Osteoblast (primary cell): Measurements from ENCODE around the gene ASCL1. TPM values are rescaled to one million over a fixed set of nuclear protein-coding genes. Genes with fewer than 3 reads are reported as not detected.
A peak's percentile ranks its signal among the peaks of the same experiment; 100 is the strongest.

Source experiments
- DNase-seq: peaks from one replicate; pipeline ENCODE4 v3.0.0; 2011; ENCODE audit warnings: low spot score, mixed read lengths; ENCODE audit not compliant: insufficient read length; ENCODE audit errors: missing footprints
- H2AFZ ChIP-seq: 2 replicates; pipeline ENCODE4 v1.6.0; 2011; ENCODE audit warnings: mild to moderate bottlenecking, low read length
- H3K27ac ChIP-seq: 2 replicates; pipeline ENCODE4 v1.5.1; 2011; ENCODE audit warnings: mild to moderate bottlenecking, low read depth, low read length, moderate library complexity
- H3K27me3 ChIP-seq: 2 replicates; pipeline ENCODE4 v1.6.0; 2012; ENCODE audit warnings: mild to moderate bottlenecking, control low read depth, inconsistent platforms, low read length, moderate library complexity; ENCODE audit not compliant: insufficient read depth
- H3K36me3 ChIP-seq: 2 replicates; pipeline ENCODE4 v1.5.1; 2011; ENCODE audit warnings: mild to moderate bottlenecking, low read length, control low read depth, moderate library complexity; ENCODE audit not compliant: insufficient read depth
- H3K4me1 ChIP-seq: 2 replicates; pipeline ENCODE4 v1.5.1; 2011; ENCODE audit warnings: mild to moderate bottlenecking, low read length, control low read depth, moderate library complexity; ENCODE audit not compliant: insufficient read depth
- H3K4me2 ChIP-seq: 2 replicates; pipeline ENCODE4 v1.6.0; 2011; ENCODE audit warnings: mild to moderate bottlenecking, low read length; ENCODE audit not compliant: insufficient read depth
- H3K4me3 ChIP-seq: fragments of 200-600 bp; sonication (generic); 3 replicates; pipeline ENCODE4 v1.5.1; 2012; ENCODE audit warnings: mild to moderate bottlenecking, low read length, inconsistent platforms; ENCODE audit not compliant: insufficient read depth
- H3K79me2 ChIP-seq: 2 replicates; pipeline ENCODE4 v1.6.0; 2012; ENCODE audit warnings: mild to moderate bottlenecking, low read length, control low read depth, inconsistent platforms; ENCODE audit not compliant: insufficient read depth
- H3K9me3 ChIP-seq: 2 replicates; pipeline ENCODE4 v1.5.1; 2011; ENCODE audit warnings: low read depth, low read length, control low read depth
- H4K20me1 ChIP-seq: 2 replicates; pipeline ENCODE4 v1.6.0; 2012; ENCODE audit warnings: mild to moderate bottlenecking, low read length, control low read depth; ENCODE audit not compliant: insufficient read depth
- CTCF ChIP-seq: IDR thresholded peaks from 2 replicates; pipeline ENCODE4 v1.5.1; 2011; ENCODE audit warnings: mild to moderate bottlenecking, low read depth, low read length, moderate library complexity; ENCODE audit errors: extremely low read depth
- total RNA-seq: library from RNA; depleted of rRNA; stranded (reverse); fragments of >200 nt; gene quantifications from 2 replicates; pipeline ENCODE4 v1.2.3, GENCODE V29; 2012

The ASCL1 gene
- total RNA-seq, 1 donor, result not detected

- Histone ChIP-seq H3K4me3 (no peak overlapping the region), H3K27ac (no peak overlapping the region), H3K4me2 (no peak overlapping the region), H3K36me3 (no peaks in the 10 kb centered on the region), H3K4me1 (no peaks in the 10 kb centered on the region), H2AFZ (no peak overlapping the region), H3K79me2 (no peaks in the 10 kb centered on the region), H3K9me3 (no peaks in the 10 kb centered on the region), H3K27me3 (peaks cover 25% of the 10 kb centered on the region), H4K20me1 (no peaks in the 10 kb centered on the region)
- TF ChIP-seq CTCF, result no peak
- DNase-seq, result no peak
Observed at GRCh38 chr12:102951841-102952240, 5.6 kb upstream of the ASCL1 start.

GRCh38 chr12:102953221-102953620 lies 4.3 kb upstream of the ASCL1 start:
- H3K27me3 ChIP-seq, result peaks cover 27% of the 10 kb centered on the region
- no peak for TF ChIP-seq CTCF
- no peak overlapping the region for H3K4me3 ChIP-seq
- no peaks in the 10 kb centered on the region for H3K9me3 ChIP-seq
- no peak overlapping the region for H3K4me2 ChIP-seq
- H3K36me3 ChIP-seq, result no peaks in the 10 kb centered on the region
- DNase-seq, result no peak
- H2AFZ ChIP-seq, result no peak overlapping the region
- H4K20me1 ChIP-seq, result no peaks in the 10 kb centered on the region
- H3K4me1 ChIP-seq, result no peaks in the 10 kb centered on the region
- no peaks in the 10 kb centered on the region for H3K79me2 ChIP-seq
- H3K27ac ChIP-seq, result no peak overlapping the region

- H3K27ac ChIP-seq, result no peak overlapping the region
- H2AFZ ChIP-seq, result no peak overlapping the region
- DNase-seq, result no peak
- peaks cover 35% of the 10 kb centered on the region for H3K27me3 ChIP-seq
- H3K4me2 ChIP-seq, result no peak overlapping the region
- no peaks in the 10 kb centered on the region for H3K36me3 ChIP-seq
- no peaks in the 10 kb centered on the region for H3K4me1 ChIP-seq
- no peak for TF ChIP-seq CTCF
- no peaks in the 10 kb centered on the region for H4K20me1 ChIP-seq
- no peak overlapping the region for H3K4me3 ChIP-seq
- no peaks in the 10 kb centered on the region for H3K9me3 ChIP-seq
- H3K79me2 ChIP-seq, result no peaks in the 10 kb centered on the region
Observed at GRCh38 chr12:102954134-102954533, 3.3 kb upstream of the ASCL1 start.

- Histone ChIP-seq H4K20me1 (no peaks in the 10 kb centered on the region), H3K36me3 (no peaks in the 10 kb centered on the region), H3K4me2 (no peak overlapping the region), H3K27me3 (peaks cover 47% of the 10 kb centered on the region), H3K4me3 (no peak overlapping the region), H3K79me2 (no peaks in the 10 kb centered on the region), H3K9me3 (no peaks in the 10 kb centered on the region), H3K4me1 (no peaks in the 10 kb centered on the region), H3K27ac (no peak overlapping the region), H2AFZ (no peak overlapping the region)
- no peak for TF ChIP-seq CTCF
- peak; percentile 79 for DNase-seq
Observed at GRCh38 chr12:102955926-102956737, 1.3 kb upstream of the ASCL1 start.
